Measurements from ENCODE around the gene LMO7. TPM values are rescaled to one million over a fixed set of nuclear protein-coding genes. Genes with fewer than 3 reads are reported as not detected.
"Not testable (repeated sequence)": the region's sequence is repeated elsewhere in the genome, so short reads cannot be mapped to it uniquely, and the experiment has no call there.

LMO7 gene
- total RNA-seq, 2 experiments from 2014 or later, result 21.4 to 25.4 TPM

- intact Hi-C loops (cut with micrococcal nuclease; ENCODE audit: unreplicated experiment), result no loop called here
- POLR2A ChIA-PET, result interaction anchor here (0.6 to 2.0 kb wide), 3 partner anchors 10 to 1272 kb away, joined by 3 to 8 read pairs (median 4); no protein-coding TSS in a partner anchor
These were observed 88.8 kb downstream of the LMO7 start for GRCh38 chr13:75724752-75725517.

GRCh38 chr13:75725736-75726135 lies 89.6 kb downstream of the LMO7 start:
- Histone ChIP-seq H3K4me3 (ENCODE audit: low read depth, low read length, poor library complexity, severe bottlenecking) (no peak overlapping the region), H3K27ac (ENCODE audit: low read depth, low read length, poor library complexity, severe bottlenecking) (no peak overlapping the region), H4K20me1 (ENCODE audit: insufficient read depth, low read length) (no peaks in the 10 kb centered on the region), H2AFZ (ENCODE audit: low read length) (no peak overlapping the region), H3K9me2 (ENCODE audit: insufficient read depth, low read length) (no peaks in the 10 kb centered on the region), H3K4me2 (ENCODE audit: low read length) (no peak overlapping the region), H3K79me2 (ENCODE audit: insufficient read depth, low read depth, low read length) (no peaks in the 10 kb centered on the region), H3K36me3 (ENCODE audit: insufficient read depth, low read length) (no peaks in the 10 kb centered on the region), H3K4me1 (ENCODE audit: insufficient read depth, low read length, poor library complexity, severe bottlenecking) (no peaks in the 10 kb centered on the region), H3K9me3 (ENCODE audit: low read length) (no peaks in the 10 kb centered on the region)
- CTCF ChIA-PET (ENCODE audit: unreplicated experiment), result no interaction called here
- POLR2A ChIA-PET, result interaction anchor here (0.6 to 2.0 kb wide), 2 partner anchors 11 to 14 kb away, joined by 3 to 8 read pairs; no protein-coding TSS in a partner anchor
- intact Hi-C loops (cut with micrococcal nuclease; ENCODE audit: unreplicated experiment), result no loop called here
- TF ChIP-seq, protein P1, sequence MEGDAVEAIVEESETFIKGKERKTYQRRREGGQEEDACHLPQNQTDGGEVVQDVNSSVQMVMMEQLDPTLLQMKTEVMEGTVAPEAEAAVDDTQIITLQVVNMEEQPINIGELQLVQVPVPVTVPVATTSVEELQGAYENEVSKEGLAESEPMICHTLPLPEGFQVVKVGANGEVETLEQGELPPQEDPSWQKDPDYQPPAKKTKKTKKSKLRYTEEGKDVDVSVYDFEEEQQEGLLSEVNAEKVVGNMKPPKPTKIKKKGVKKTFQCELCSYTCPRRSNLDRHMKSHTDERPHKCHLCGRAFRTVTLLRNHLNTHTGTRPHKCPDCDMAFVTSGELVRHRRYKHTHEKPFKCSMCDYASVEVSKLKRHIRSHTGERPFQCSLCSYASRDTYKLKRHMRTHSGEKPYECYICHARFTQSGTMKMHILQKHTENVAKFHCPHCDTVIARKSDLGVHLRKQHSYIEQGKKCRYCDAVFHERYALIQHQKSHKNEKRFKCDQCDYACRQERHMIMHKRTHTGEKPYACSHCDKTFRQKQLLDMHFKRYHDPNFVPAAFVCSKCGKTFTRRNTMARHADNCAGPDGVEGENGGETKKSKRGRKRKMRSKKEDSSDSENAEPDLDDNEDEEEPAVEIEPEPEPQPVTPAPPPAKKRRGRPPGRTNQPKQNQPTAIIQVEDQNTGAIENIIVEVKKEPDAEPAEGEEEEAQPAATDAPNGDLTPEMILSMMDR (conservative IDR thresholded peaks at IDR 0.05; ENCODE audit: low read length), result no peak
- TF ChIP-seq EZH2phosphoT487 (IDR thresholded peaks at IDR 0.05; ENCODE audit: borderline replicate concordance, low read depth, low read length), result no peak
- DNase-seq (ENCODE audit: low spot score), result no peak
- no TSS peak for BruUV-seq (replicated peaks)

More at GRCh38 chr13:75724752-75725517, 88.8 kb downstream of the LMO7 start:
- Histone ChIP-seq H3K9me3 (ENCODE audit: low read length) (no peaks in the 10 kb centered on the region), H3K36me3 (ENCODE audit: insufficient read depth, low read length) (no peaks in the 10 kb centered on the region), H3K4me3 (ENCODE audit: low read depth, low read length, poor library complexity, severe bottlenecking) (no peak overlapping the region), H3K4me1 (ENCODE audit: insufficient read depth, low read length, poor library complexity, severe bottlenecking) (no peaks in the 10 kb centered on the region), H3K4me2 (ENCODE audit: low read length) (no peak overlapping the region), H3K27ac (ENCODE audit: low read depth, low read length, poor library complexity, severe bottlenecking) (no peak overlapping the region), H3K79me2 (ENCODE audit: insufficient read depth, low read depth, low read length) (no peaks in the 10 kb centered on the region), H2AFZ (ENCODE audit: low read length) (no peak overlapping the region), H3K9me2 (ENCODE audit: insufficient read depth, low read length) (no peaks in the 10 kb centered on the region), H4K20me1 (ENCODE audit: insufficient read depth, low read length) (no peaks in the 10 kb centered on the region)
- TF ChIP-seq, protein P1 (conservative IDR thresholded peaks at IDR 0.05; ENCODE audit: low read length), result no peak
- TF ChIP-seq EZH2phosphoT487 (IDR thresholded peaks at IDR 0.05; ENCODE audit: borderline replicate concordance, low read depth, low read length), result no peak
- no peak for DNase-seq (ENCODE audit: low spot score)
- BruUV-seq (replicated peaks), result no TSS peak
- CTCF ChIA-PET (ENCODE audit: unreplicated experiment), result no interaction called here

- Histone ChIP-seq H3K27ac (ENCODE audit: low read depth, low read length, poor library complexity, severe bottlenecking) (no peak overlapping the region), H4K20me1 (ENCODE audit: insufficient read depth, low read length) (no peaks in the 10 kb centered on the region), H3K4me3 (ENCODE audit: low read depth, low read length, poor library complexity, severe bottlenecking) (no peak overlapping the region), H3K36me3 (ENCODE audit: insufficient read depth, low read length) (no peaks in the 10 kb centered on the region), H3K4me1 (ENCODE audit: insufficient read depth, low read length, poor library complexity, severe bottlenecking) (no peaks in the 10 kb centered on the region), H3K4me2 (ENCODE audit: low read length) (no peak overlapping the region), H3K9me2 (ENCODE audit: insufficient read depth, low read length) (no peaks in the 10 kb centered on the region), H2AFZ (ENCODE audit: low read length) (no peak overlapping the region), H3K79me2 (ENCODE audit: insufficient read depth, low read depth, low read length) (no peaks in the 10 kb centered on the region), H3K9me3 (ENCODE audit: low read length) (no peaks in the 10 kb centered on the region)
- DNase-seq (ENCODE audit: low spot score), result no peak
- POLR2A ChIA-PET, result interaction anchor here (0.6 to 2.0 kb wide), 2 partner anchors 11 to 14 kb away, joined by 3 to 8 read pairs; no protein-coding TSS in a partner anchor
- CTCF ChIA-PET (ENCODE audit: unreplicated experiment), result no interaction called here
- intact Hi-C loops (cut with micrococcal nuclease; ENCODE audit: unreplicated experiment), result no loop called here
- TF ChIP-seq, protein P1 (conservative IDR thresholded peaks at IDR 0.05; ENCODE audit: low read length), result no peak
- no peak for TF ChIP-seq EZH2phosphoT487 (IDR thresholded peaks at IDR 0.05; ENCODE audit: borderline replicate concordance, low read depth, low read length)
- no TSS peak for BruUV-seq (replicated peaks)
These were observed 90.2 kb downstream of the LMO7 start for GRCh38 chr13:75726306-75726705.

DNA sequence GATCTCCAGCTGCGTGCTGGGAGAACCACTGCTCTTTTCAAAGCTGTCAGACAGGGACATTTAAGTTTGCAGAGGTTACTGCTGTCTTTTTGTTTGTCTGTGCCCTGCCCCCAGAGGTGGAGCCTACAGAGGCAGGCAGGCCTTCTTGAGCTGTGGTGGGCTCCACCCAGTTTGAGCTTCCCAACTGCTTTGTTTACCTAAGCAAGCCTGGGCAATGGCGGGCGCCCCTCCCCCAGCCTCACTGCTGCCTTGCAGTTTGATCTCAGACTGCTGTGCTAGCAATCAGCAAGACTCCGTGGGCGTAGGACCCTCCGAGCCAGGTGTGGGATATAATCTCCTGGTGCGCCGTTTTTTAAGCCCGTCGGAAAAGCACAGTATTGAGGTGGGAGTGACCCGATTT lies 97.0 kb downstream of the LMO7 start:
- H3K27ac ChIP-seq (ENCODE audit: low read depth, low read length, poor library complexity, severe bottlenecking); BruUV-seq (replicated peaks); H3K4me1 ChIP-seq (ENCODE audit: insufficient read depth, low read length, poor library complexity, severe bottlenecking); H3K4me3 ChIP-seq (ENCODE audit: low read depth, low read length, poor library complexity, severe bottlenecking); H3K4me2 ChIP-seq (ENCODE audit: low read length); H2AFZ ChIP-seq (ENCODE audit: low read length); H3K9me2 ChIP-seq (ENCODE audit: insufficient read depth, low read length); DNase-seq (ENCODE audit: low spot score); H3K79me2 ChIP-seq (ENCODE audit: insufficient read depth, low read depth, low read length); CTCF ChIA-PET (ENCODE audit: unreplicated experiment); H4K20me1 ChIP-seq (ENCODE audit: insufficient read depth, low read length); H3K36me3 ChIP-seq (ENCODE audit: insufficient read depth, low read length); H3K9me3 ChIP-seq (ENCODE audit: low read length); POLR2A ChIA-PET; intact Hi-C loops (cut with micrococcal nuclease; ENCODE audit: unreplicated experiment): not testable (repeated sequence)

Data from OCI-LY7 (cell line).